HCT116 (cell line): ENCODE measurements around the gene KLHL18. TPM values are rescaled to one million over a fixed set of nuclear protein-coding genes. Genes with fewer than 3 reads are reported as not detected.
"Not testable (repeated sequence)": the region's sequence is repeated elsewhere in the genome, so short reads cannot be mapped to it uniquely, and the experiment has no call there.

ENCODE experiments used
- ATAC-seq: fragments of 200-7000 bp; cut with Tn5 transposase; 2 replicates; pipeline ENCODE4 v1.9.1; 2020; ENCODE audit warnings: mild to moderate bottlenecking, moderate library complexity
- BruUV-seq: library from RNA; stranded (reverse); fragments of 400-500 nt; replicated peaks from 2 replicates; lab custom pipeline; 2021; lab: Mats Ljungman, UMichigan
- CTCF ChIA-PET: fragments of 300-600 bp; sonication (Branson Sonifier 250); formaldehyde crosslinking; loops from one replicate; lab custom pipeline; 2021; ENCODE audit warnings: antibody characterized with exemption; lab: Charles Lee
- POLR2A ChIA-PET: fragments of 300-600, 350-600 bp; sonication (Branson Sonifier 250); formaldehyde crosslinking; loops from one replicate; lab custom pipeline; 2021; ENCODE audit warnings: antibody characterized with exemption; lab: Charles Lee
- RAD21 ChIA-PET, 2 experiments: fragments of 300-600 bp; sonication (Branson Sonifier 250); formaldehyde crosslinking; loops; one replicate each; lab custom pipeline; 2023; ENCODE audit warnings: low total read pairs in 2 of 2; ENCODE audit not compliant: uncharacterized antibody in 2 of 2, unreplicated experiment in 2 of 2, low non-redundant PET in 1 of 2; lab: Charles Lee
- DNase-seq: peaks from one replicate; pipeline ENCODE4 v3.0.0-alpha.2; 2010; ENCODE audit warnings: low read depth, low spot score
- H2AFZ ChIP-seq: fragments of 200-600 bp; shearing (Covaris generic), sonication (generic); 2 replicates; pipeline ENCODE4 v1.6.1; 2017; ENCODE audit warnings: low read depth, mixed run types, mixed read lengths, antibody characterized with exemption, low read length; ENCODE audit not compliant: poor library complexity, severe bottlenecking
- H3K27ac ChIP-seq: 2 replicates; pipeline ENCODE4 v1.5.1; 2012; ENCODE audit warnings: low read depth, low read length
- H3K27me3 ChIP-seq: fragments of 200-600 bp; sonication (generic); 2 replicates; pipeline ENCODE4 v1.6.1; 2016; ENCODE audit warnings: mixed run types, low read length, mixed read lengths; ENCODE audit not compliant: insufficient read depth
- H3K36me3 ChIP-seq, 2 experiments: fragments of 200-500 bp in 1 of 2; fragments of 200-600 bp in 1 of 2; sonication (Bioruptor generic) in 1 of 2; sonication (generic) in 1 of 2; 2 replicates each; pipeline versions ENCODE4 v1.5.1 to v1.6.1; 2014 to 2016; ENCODE audit warnings: low read length in 2 of 2, inconsistent platforms in 1 of 2, mixed read lengths in 1 of 2, mixed run types in 1 of 2; ENCODE audit not compliant: insufficient read depth in 2 of 2, control insufficient read depth in 1 of 2
- H3K4me1 ChIP-seq, 2 experiments: fragments of 200-600 bp in 1 of 2; sonication (generic) in 1 of 2; 2 replicates each; pipeline versions ENCODE4 v1.5.1 to v1.6.1; 2012 to 2017; ENCODE audit warnings: low read length in 2 of 2, inconsistent platforms in 1 of 2, mild to moderate bottlenecking in 1 of 2, mixed read lengths in 1 of 2, mixed run types in 1 of 2, moderate library complexity in 1 of 2; ENCODE audit not compliant: insufficient read depth in 2 of 2, control insufficient read depth in 1 of 2
- H3K4me2 ChIP-seq: fragments of 200-600 bp; sonication (generic); 2 replicates; pipeline ENCODE4 v1.6.1; 2017; ENCODE audit warnings: mixed run types, low read length, mixed read lengths
- H3K4me3 ChIP-seq, 2 experiments: fragments of 200-600 bp in 1 of 2; sonication (generic) in 1 of 2; replicated peaks in 1 of 2; 2 replicates each; pipeline ENCODE4 v1.5.1; 2011 to 2016; ENCODE audit warnings: low read length in 2 of 2, control low read depth in 1 of 2, low read depth in 1 of 2, mild to moderate bottlenecking in 1 of 2, mixed read lengths in 1 of 2, mixed run types in 1 of 2
- H3K79me2 ChIP-seq: fragments of 200-600 bp; sonication (generic); 2 replicates; pipeline ENCODE4 v1.6.1; 2017; ENCODE audit warnings: mild to moderate bottlenecking, mixed run types, low read length, moderate library complexity, mixed read lengths; ENCODE audit not compliant: insufficient read depth
- H3K9ac ChIP-seq: fragments of 200-600 bp; sonication (generic); 2 replicates; pipeline ENCODE4 v1.6.1; 2016; ENCODE audit warnings: low read length, mixed read lengths
- H3K9me2 ChIP-seq: fragments of 200-600 bp; sonication (generic), shearing (Covaris generic); 2 replicates; pipeline ENCODE4 v1.6.1; 2017; ENCODE audit warnings: mixed run types, mild to moderate bottlenecking, moderate library complexity; ENCODE audit not compliant: insufficient read depth
- H3K9me3 ChIP-seq, 2 experiments: fragments of 200-500 bp in 1 of 2; fragments of 200-600 bp in 1 of 2; sonication (Bioruptor generic) in 1 of 2; sonication (generic) in 1 of 2; 2 replicates each; pipeline ENCODE4 v1.6.1; 2014 to 2017; ENCODE audit warnings: low read length in 2 of 2, mixed read lengths in 2 of 2, inconsistent platforms in 1 of 2, low read depth in 1 of 2, mild to moderate bottlenecking in 1 of 2, mixed run types in 1 of 2, moderate library complexity in 1 of 2; ENCODE audit not compliant: control insufficient read depth in 1 of 2, insufficient read depth in 1 of 2
- H4K20me1 ChIP-seq: fragments of 200-600 bp; sonication (generic), shearing (Covaris generic); 2 replicates; pipeline ENCODE4 v1.6.1; 2017; ENCODE audit warnings: mixed run types, mild to moderate bottlenecking, moderate library complexity; ENCODE audit not compliant: insufficient read depth
- CBX3 ChIP-seq: IDR thresholded peaks from 2 replicates; pipeline ENCODE4 v1.6.1; 2012; ENCODE audit warnings: low read depth
- CTCF ChIP-seq, 3 experiments: fragments of 200-600 bp in 1 of 3; sonication (generic) in 1 of 3; IDR thresholded peaks in 2 of 3; conservative IDR thresholded peaks in 1 of 3; 2 replicates each; pipeline ENCODE4 v1.5.1; 2012 to 2017; ENCODE audit warnings: low read depth in 2 of 3, low read length in 2 of 3, antibody characterized with exemption in 1 of 3, borderline replicate concordance in 1 of 3, control low read depth in 1 of 3, mild to moderate bottlenecking in 1 of 3, mixed read lengths in 1 of 3, mixed run types in 1 of 3, moderate library complexity in 1 of 3; ENCODE audit not compliant: insufficient read depth in 1 of 3
- EGR1 ChIP-seq: IDR thresholded peaks from 2 replicates; pipeline ENCODE4 v1.6.1; 2012; ENCODE audit warnings: low read depth
- EZH2 ChIP-seq: fragments of 200-600 bp; sonication (generic); IDR thresholded peaks from 2 replicates; pipeline ENCODE4 v1.6.1; 2017; ENCODE audit warnings: antibody characterized with exemption, mixed run types
- POLR2A ChIP-seq: IDR thresholded peaks from 2 replicates; pipeline ENCODE4 v1.7.0; 2011; ENCODE audit warnings: borderline replicate concordance; ENCODE audit not compliant: insufficient read depth, insufficient read length; ENCODE audit errors: extremely low read depth
- POLR2AphosphoS5 ChIP-seq: IDR thresholded peaks from 2 replicates; pipeline ENCODE4 v1.6.1; 2011; ENCODE audit warnings: mild to moderate bottlenecking, low read depth, low read length, moderate library complexity
- SRF ChIP-seq: IDR thresholded peaks from 2 replicates; pipeline ENCODE4 v1.6.1; 2012; ENCODE audit warnings: low read depth
- TCF7L2 ChIP-seq: IDR thresholded peaks from 2 replicates; pipeline ENCODE4 v1.7.0; 2011; ENCODE audit warnings: borderline replicate concordance, inconsistent platforms; ENCODE audit not compliant: insufficient read depth, insufficient read length; ENCODE audit errors: extremely low read depth
- YY1 ChIP-seq: IDR thresholded peaks from 2 replicates; pipeline ENCODE4 v1.6.1; 2011; ENCODE audit warnings: low read length, low read depth, moderate library complexity, mild to moderate bottlenecking; ENCODE audit not compliant: insufficient replicate concordance; ENCODE audit errors: extremely low read depth
- ZFX ChIP-seq: fragments of 450-650 bp; IDR thresholded peaks from 2 replicates; pipeline ENCODE4 v1.6.1; 2017
- ZNF274 ChIP-seq: fragments of 200-500 bp; sonication (Bioruptor generic); IDR thresholded peaks from 2 replicates; pipeline ENCODE4 v1.6.1; 2014; ENCODE audit warnings: mild to moderate bottlenecking, low read depth, low read length, inconsistent platforms
- intact Hi-C: fragments of 100-400 bp; cut with micrococcal nuclease; formaldehyde crosslinking; loops from 2 replicates; pipeline ENCODE4 v1.10.0; 2022
- total RNA-seq: library from RNA; stranded (reverse); gene quantifications from one replicate; pipeline ENCODE4 v1.2.1, GENCODE V29; 2021; ENCODE audit not compliant: unreplicated experiment
- TF ChIP-seq, protein P1 (sequence below): IDR thresholded peaks from 2 replicates; pipeline ENCODE4 v1.6.1; 2012; ENCODE audit warnings: low read depth
- TF ChIP-seq, protein P2 (sequence below): IDR thresholded peaks from 2 replicates; pipeline ENCODE4 v1.6.1; 2012

KLHL18 gene
- total RNA-seq, 1 experiment from 2014 or later, result 32.3 TPM

DNA sequence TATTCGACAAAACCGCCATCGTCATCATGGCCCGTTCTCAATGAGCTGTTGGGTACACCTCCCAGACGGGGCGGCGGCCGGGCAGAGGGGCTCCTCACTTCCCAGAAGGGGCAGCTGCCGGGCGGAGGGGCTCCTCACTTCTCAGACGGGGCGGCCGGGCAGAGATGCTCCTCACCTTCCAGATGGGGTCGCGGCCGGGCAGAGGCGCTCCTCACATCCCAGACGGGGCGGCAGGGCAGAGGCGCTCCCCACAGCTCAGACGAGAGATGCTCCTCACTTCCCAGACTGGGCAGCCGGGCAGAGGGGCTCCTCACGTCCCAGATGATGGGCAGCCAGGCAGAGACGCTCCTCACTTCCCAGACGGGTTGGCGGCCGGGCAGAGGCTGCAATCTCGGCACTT is 26.5 kb downstream of the KLHL18 start:
- H3K4me3 ChIP-seq, H3K9me2 ChIP-seq, CTCF ChIA-PET, H3K9ac ChIP-seq, H3K4me1 ChIP-seq, intact Hi-C loops, H3K4me2 ChIP-seq, H3K27ac ChIP-seq, H3K9me3 ChIP-seq, H2AFZ ChIP-seq, H3K27me3 ChIP-seq, H3K36me3 ChIP-seq, POLR2A ChIA-PET, DNase-seq, H4K20me1 ChIP-seq, ATAC-seq, BruUV-seq, RAD21 ChIA-PET: not testable (repeated sequence)
- H3K79me2 ChIP-seq, result peaks cover 45% of the 10 kb centered on the region

DNA sequence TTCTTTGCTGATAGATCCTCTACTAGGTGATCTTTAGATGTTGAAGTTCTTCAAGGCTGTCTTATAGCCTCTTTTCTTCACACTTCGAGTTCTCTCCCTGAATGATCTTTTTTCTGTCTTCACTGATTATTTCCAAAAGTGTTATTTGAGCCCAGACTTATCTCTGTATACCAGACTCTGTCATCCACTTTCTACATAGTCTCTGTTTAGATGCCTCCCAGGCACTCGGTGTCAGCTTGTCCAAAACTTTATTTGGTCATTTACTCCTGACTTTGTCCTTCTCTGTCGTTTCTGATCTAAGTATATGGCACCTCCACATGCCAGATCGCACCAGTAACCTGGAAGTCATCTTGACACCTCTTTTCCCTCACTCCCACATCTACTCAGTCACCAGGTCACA is 27.6 kb downstream of the KLHL18 start:
- Histone ChIP-seq H2AFZ (no peak overlapping the region), H3K4me3 (no peak overlapping the region), H3K9me3 (no peaks in the 10 kb centered on the region), H3K9me2 (no peaks in the 10 kb centered on the region), H3K4me1 (peaks cover 6 to 14% of the 10 kb centered on the region in 2 experiments; a peak in 2 of 4 replicates), H3K27me3 (no peaks in the 10 kb centered on the region), H3K79me2 (peaks cover 34% of the 10 kb centered on the region), H3K4me2 (no peak overlapping the region), H3K9ac (no peak overlapping the region), H3K27ac (no peak overlapping the region), H4K20me1 (no peaks in the 10 kb centered on the region), H3K36me3 (0 out of 4 replicates have a peak, but pooled peaks cover 0 to 5% of the 10 kb centered on the region in 2 experiments)
- POLR2A ChIA-PET, result no interaction called here
- BruUV-seq, result no TSS peak
- intact Hi-C loops, result no loop called here
- no peak for DNase-seq
- no peak for TF ChIP-seq TCF7L2
- no peak for TF ChIP-seq CTCF (IDR thresholded peaks at IDR 0.05 in 2 of 3, conservative IDR thresholded peaks at IDR 0.05 in 1 of 3; ENCODE audit: borderline replicate concordance in 1 of 3, insufficient read depth in 1 of 3, low read depth in 2 of 3, low read length in 2 of 3)
- TF ChIP-seq ZFX, result no peak
- TF ChIP-seq CBX3, result no peak
- no peak for TF ChIP-seq YY1
- TF ChIP-seq SRF, result no peak
- no peak for TF ChIP-seq POLR2A
- no peak for TF ChIP-seq EGR1
- TF ChIP-seq, protein P1, sequence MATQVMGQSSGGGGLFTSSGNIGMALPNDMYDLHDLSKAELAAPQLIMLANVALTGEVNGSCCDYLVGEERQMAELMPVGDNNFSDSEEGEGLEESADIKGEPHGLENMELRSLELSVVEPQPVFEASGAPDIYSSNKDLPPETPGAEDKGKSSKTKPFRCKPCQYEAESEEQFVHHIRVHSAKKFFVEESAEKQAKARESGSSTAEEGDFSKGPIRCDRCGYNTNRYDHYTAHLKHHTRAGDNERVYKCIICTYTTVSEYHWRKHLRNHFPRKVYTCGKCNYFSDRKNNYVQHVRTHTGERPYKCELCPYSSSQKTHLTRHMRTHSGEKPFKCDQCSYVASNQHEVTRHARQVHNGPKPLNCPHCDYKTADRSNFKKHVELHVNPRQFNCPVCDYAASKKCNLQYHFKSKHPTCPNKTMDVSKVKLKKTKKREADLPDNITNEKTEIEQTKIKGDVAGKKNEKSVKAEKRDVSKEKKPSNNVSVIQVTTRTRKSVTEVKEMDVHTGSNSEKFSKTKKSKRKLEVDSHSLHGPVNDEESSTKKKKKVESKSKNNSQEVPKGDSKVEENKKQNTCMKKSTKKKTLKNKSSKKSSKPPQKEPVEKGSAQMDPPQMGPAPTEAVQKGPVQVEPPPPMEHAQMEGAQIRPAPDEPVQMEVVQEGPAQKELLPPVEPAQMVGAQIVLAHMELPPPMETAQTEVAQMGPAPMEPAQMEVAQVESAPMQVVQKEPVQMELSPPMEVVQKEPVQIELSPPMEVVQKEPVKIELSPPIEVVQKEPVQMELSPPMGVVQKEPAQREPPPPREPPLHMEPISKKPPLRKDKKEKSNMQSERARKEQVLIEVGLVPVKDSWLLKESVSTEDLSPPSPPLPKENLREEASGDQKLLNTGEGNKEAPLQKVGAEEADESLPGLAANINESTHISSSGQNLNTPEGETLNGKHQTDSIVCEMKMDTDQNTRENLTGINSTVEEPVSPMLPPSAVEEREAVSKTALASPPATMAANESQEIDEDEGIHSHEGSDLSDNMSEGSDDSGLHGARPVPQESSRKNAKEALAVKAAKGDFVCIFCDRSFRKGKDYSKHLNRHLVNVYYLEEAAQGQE, result no peak
- TF ChIP-seq, protein P2, sequence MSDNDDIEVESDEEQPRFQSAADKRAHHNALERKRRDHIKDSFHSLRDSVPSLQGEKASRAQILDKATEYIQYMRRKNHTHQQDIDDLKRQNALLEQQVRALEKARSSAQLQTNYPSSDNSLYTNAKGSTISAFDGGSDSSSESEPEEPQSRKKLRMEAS, result no peak
- no peak for TF ChIP-seq ZNF274
- no peak for TF ChIP-seq POLR2AphosphoS5
- TF ChIP-seq EZH2, result no peak
- CTCF ChIA-PET, result interaction anchor here (1.3 kb wide), 1 partner anchor 14 kb away, joined by 3 read pairs; no protein-coding TSS in a partner anchor
- ATAC-seq, result no peak
- RAD21 ChIA-PET, result no interaction called here
